B cell (primary cell): Measurements from ENCODE around the gene ESYT1. TPM values are rescaled to one million over a fixed set of nuclear protein-coding genes. Genes with fewer than 3 reads are reported as not detected.
A peak's percentile ranks its signal among the peaks of the same experiment; 100 is the strongest.

Experiments used
- ATAC-seq: fragments of 200-7000 bp; cut with Tn5 transposase; one replicate; pipeline ENCODE4 v1.10.0; 2021; ENCODE audit warnings: low read depth, mild to moderate bottlenecking, moderate number of reproducible peaks, moderate library complexity
- CTCF ChIA-PET: fragments of 350-600 bp; sonication (Branson Sonifier 250); formaldehyde crosslinking; loops from one replicate; lab custom pipeline; 2021; ENCODE audit warnings: antibody characterized with exemption, inconsistent platforms; lab: Charles Lee
- POLR2A ChIA-PET: fragments of 350-600 bp; sonication (Branson Sonifier 250); formaldehyde crosslinking; loops from one replicate; lab custom pipeline; 2021; ENCODE audit warnings: antibody characterized with exemption; lab: Charles Lee
- DNase-seq: peaks from one replicate; pipeline ENCODE4 v3.0.0; 2013
- H2AFZ ChIP-seq: 2 replicates; pipeline ENCODE4 v1.6.1; 2012; ENCODE audit warnings: mild to moderate bottlenecking, low read depth, low read length; ENCODE audit not compliant: insufficient read depth, poor library complexity, severe bottlenecking
- H3K27ac ChIP-seq, 2 donors: 1 replicate in 1 of 2; 2 replicates in 1 of 2; pipeline ENCODE4 v1.5.1; 2012 to 2013; ENCODE audit warnings: low read length in 2 of 2, mild to moderate bottlenecking in 2 of 2, moderate library complexity in 1 of 2
- H3K27me3 ChIP-seq, 4 experiments: fragments of 200-600 bp in 1 of 4; sonication (generic) in 1 of 4; replicated peaks in 1 of 4; 1 replicate in 2 of 4; 2 replicates in 2 of 4; pipeline versions ENCODE4 v1.6.1 to v1.7.0; 2013 to 2016; ENCODE audit warnings: low read length in 3 of 4, mild to moderate bottlenecking in 2 of 4, mixed read lengths in 1 of 4, moderate library complexity in 1 of 4; ENCODE audit not compliant: insufficient read depth in 4 of 4, control insufficient read depth in 3 of 4; ENCODE audit errors: control extremely low read depth in 1 of 4
- H3K36me3 ChIP-seq, 2 experiments: replicated peaks in 1 of 2; 1 replicate in 1 of 2; 2 replicates in 1 of 2; pipeline versions ENCODE4 v1.6.1 to v1.7.1; 2013; ENCODE audit warnings: low read length in 1 of 2; ENCODE audit not compliant: insufficient read depth in 2 of 2, control insufficient read depth in 1 of 2; ENCODE audit errors: control extremely low read depth in 1 of 2, extremely low read depth in 1 of 2
- H3K4me1 ChIP-seq, 2 donors: fragments of 200-600 bp in 1 of 2; sonication (generic) in 1 of 2; 1 replicate in 1 of 2; 2 replicates in 1 of 2; pipeline versions ENCODE4 v1.5.1 to v1.6.1; 2013 to 2017; ENCODE audit warnings: low read length in 2 of 2; ENCODE audit not compliant: control insufficient read depth in 2 of 2, insufficient read depth in 2 of 2
- H3K4me2 ChIP-seq: replicated peaks from 2 replicates; pipeline ENCODE3; 2012; ENCODE audit warnings: mild to moderate bottlenecking, low read depth, low read length; ENCODE audit not compliant: poor library complexity, severe bottlenecking
- H3K4me3 ChIP-seq, 5 experiments: fragments of 200-600 bp in 1 of 5; sonication (generic) in 1 of 5; 1 replicate in 3 of 5; 2 replicates in 2 of 5; pipeline versions ENCODE4 v1.5.1 to v1.7.0; 2011 to 2016; ENCODE audit warnings: low read length in 4 of 5, mild to moderate bottlenecking in 4 of 5, low read depth in 2 of 5, control low read depth in 1 of 5, moderate library complexity in 1 of 5; ENCODE audit not compliant: insufficient read depth in 1 of 5; ENCODE audit errors: control extremely low read depth in 1 of 5, extremely low read depth in 1 of 5
- H3K79me2 ChIP-seq: fragments of 200-600 bp; sonication (generic); one replicate; pipeline ENCODE4 v1.6.0; 2016; ENCODE audit warnings: low read length; ENCODE audit not compliant: control insufficient read depth, insufficient read depth
- H3K9ac ChIP-seq: fragments of 200-600 bp; sonication (generic); 2 replicates; pipeline ENCODE4 v1.6.1; 2017; ENCODE audit warnings: mild to moderate bottlenecking, low read length, moderate library complexity
- H3K9me3 ChIP-seq, 3 donors: one replicate each; pipeline versions ENCODE4 v1.6.1 to v1.7.1; 2013; ENCODE audit warnings: low read length in 2 of 3; ENCODE audit not compliant: control insufficient read depth in 2 of 3, insufficient read depth in 1 of 3; ENCODE audit errors: control extremely low read depth in 1 of 3
- H4K20me1 ChIP-seq: 2 replicates; pipeline ENCODE4 v1.6.0; 2012; ENCODE audit warnings: mild to moderate bottlenecking, low read length; ENCODE audit not compliant: insufficient read depth, control insufficient read depth, poor library complexity, severe bottlenecking
- H3K27ac Mint-ChIP-seq: one replicate; pipeline ENCODE4 v1.8.0; 2021; ENCODE audit warnings: mixed read lengths
- H3K27me3 Mint-ChIP-seq: one replicate; pipeline ENCODE4 v1.8.0; 2021; ENCODE audit warnings: mixed read lengths
- H3K4me1 Mint-ChIP-seq: one replicate; pipeline ENCODE4 v1.8.0; 2021; ENCODE audit warnings: mixed read lengths
- H3K4me3 Mint-ChIP-seq: one replicate; pipeline ENCODE4 v1.8.0; 2021; ENCODE audit warnings: mixed read lengths
- H3K9me3 Mint-ChIP-seq: one replicate; pipeline ENCODE4 v1.8.0; 2022; ENCODE audit warnings: mixed read lengths; ENCODE audit not compliant: insufficient read depth
- CTCF ChIP-seq: fragments of 200-600 bp; IDR thresholded peaks from one replicate; pipeline ENCODE4 v1.8.0; 2022; ENCODE audit warnings: antibody characterized with exemption, mild to moderate bottlenecking
- EZH2 ChIP-seq: IDR thresholded peaks from 2 replicates; pipeline ENCODE4 v1.6.1; 2012; ENCODE audit warnings: borderline replicate concordance, low read depth, mild to moderate bottlenecking, moderate library complexity, low read length; ENCODE audit not compliant: insufficient read depth, poor library complexity, severe bottlenecking
- WGBS: methylation state at CpG from one replicate; pipeline ENCODE4 v1.1.5; 2013; ENCODE audit warnings: missing lambda C conversion rate; ENCODE audit not compliant: insufficient coverage; 5-methylcytosine and 5-hydroxymethylcytosine counted together
- intact Hi-C: fragments of 100-400 bp; cut with micrococcal nuclease; formaldehyde crosslinking; loops from one replicate; pipeline ENCODE4 v1.10.0; 2022
- polyA plus RNA-seq: library from polyadenylated mRNA; depleted of rRNA; stranded (reverse); fragments of >200 nt; gene quantifications from 2 replicates; pipeline ENCODE4 v1.2.3, GENCODE V29; 2012
- total RNA-seq, 2 donors: library from RNA; stranded (reverse); fragments of 120-200 nt in 1 of 2; gene quantifications; 1 replicate in 1 of 2; 2 replicates in 1 of 2; pipeline versions ENCODE4 v1.2.3 to v1.2.4, GENCODE V29; 2013 to 2022

Gene ESYT1
- total and polyA plus RNA-seq, 2 donors (not counting 1 experiment from before 2014, with no cell fraction given): 154 to 162 TPM

GRCh38 chr12:56079723-56080555, 48.1 kb upstream of the ESYT1 start, which contains the start of gene ERBB3:
ERBB3 (plus strand) TSS chr12:56080165; CDS start chr12:56080301, 136 bp downstream.
- Histone ChIP-seq H3K4me1 (peaks cover 18 to 22% of the 10 kb centered on the region in 2 donors), H3K36me3 (no peaks in the 10 kb centered on the region), H3K79me2 (no peaks in the 10 kb centered on the region), H3K9ac (peak within 1 kb of the TSS; percentile 79), H3K4me3 (peak within 1 kb of the TSS; percentile 53 to 91 (median 70)), H3K9me3 (peaks cover 0 to 12% (median 0%) of the 10 kb centered on the region in 3 donors), H3K27ac (no peak within 1 kb of the TSS), H3K4me2 (peak within 1 kb of the TSS; percentile 100), H4K20me1 (no peaks in the 10 kb centered on the region), H3K27me3 (peaks cover 0 to 46% (median 15%) of the 10 kb centered on the region in 4 experiments), H2AFZ (peak within 1 kb of the TSS; percentile 91)
- peak; percentile 69 for ATAC-seq
- Mint-ChIP-seq H3K27ac (no peak within 1 kb of the TSS), H3K27me3 (peaks cover 17% of the 10 kb centered on the region), H3K4me1 (peaks cover 12% of the 10 kb centered on the region), H3K4me3 (peak within 1 kb of the TSS; percentile 91), H3K9me3 (no peaks in the 10 kb centered on the region)
- peak; percentile 55 for DNase-seq
- WGBS: 2% methylated on average over 57 of the region's 59 CpGs
- POLR2A ChIA-PET: interaction anchor here (2.1 kb wide), 1 partner anchor 24 kb away, joined by 5 read pairs; the partner anchor contains the start of gene PA2G4
- CTCF ChIA-PET: interaction anchor here (0.9 to 1.6 kb wide), 7 partner anchors 11 to 337 kb away, joined by 3 read pairs; partner anchors contain the start of genes GDF11, STAT2 and ZC3H10
- TF ChIP-seq EZH2 (no peak), CTCF (no peak)
- intact Hi-C loops: loop anchor here (1.0 kb wide), 1 partner anchor 38 kb away; the partner anchor contains the start of gene ZC3H10
